Fibroblast of lung (primary cell): Measurements from ENCODE around the gene MPV17L2.

Experiments
- CTCF ChIP-seq, 2 donors: IDR thresholded peaks in 1 of 2; conservative IDR thresholded peaks in 1 of 2; 1 replicate in 1 of 2; 2 replicates in 1 of 2; pipeline ENCODE4 v1.5.1; 2011 to 2012; ENCODE audit warnings: low read length in 2 of 2, control low read depth in 1 of 2, inconsistent platforms in 1 of 2, low read depth in 1 of 2, mild to moderate bottlenecking in 1 of 2
- EZH2 ChIP-seq: IDR thresholded peaks from 2 replicates; pipeline ENCODE4 v1.5.1; 2012; ENCODE audit warnings: low read length, control low read depth, mild to moderate bottlenecking; ENCODE audit errors: missing control alignments

GRCh38 chr19:18198374-18198773 lies 5.4 kb downstream of the MPV17L2 start:
- TF ChIP-seq CTCF (conservative IDR thresholded peaks at IDR 0.05 in 1 of 2, IDR thresholded peaks at IDR 0.05 in 1 of 2; ENCODE audit: low read depth in 1 of 2, low read length in 2 of 2) = no peak
- no peak for TF ChIP-seq EZH2
